Measurements from ENCODE around the gene ANKRD30A. TPM values are rescaled to one million over a fixed set of nuclear protein-coding genes. Genes with fewer than 3 reads are reported as not detected.
"Not testable (repeated sequence)": the region's sequence is repeated elsewhere in the genome, so short reads cannot be mapped to it uniquely, and the experiment has no call there.

The ANKRD30A gene
- total RNA-seq = not detected
- not detected for polyA plus RNA-seq
- long read RNA-seq, donor 1 = 0 reads
- long read RNA-seq, donor 2 = 0 reads
- long read RNA-seq, donor 3 = 0 reads

GRCh38 chr10:37125191-37125732 is at the start of gene ANKRD30A:
ANKRD30A (plus strand) TSS chr10:37125598; CDS start chr10:37125788, 190 bp downstream.
- TF ChIP-seq EP300 (IDR thresholded peaks at IDR 0.05) = no peak
- no peak for TF ChIP-seq POLR2A (IDR thresholded peaks at IDR 0.05)
- no peak for TF ChIP-seq CTCF (IDR thresholded peaks at IDR 0.05)
- intact Hi-C loops (cut with DNase I) = no loop called here
- no peak within 1 kb of the TSS for H3K4me3 ChIP-seq
- no peak for DNase-seq
- 90 to 92% (median 91%) methylated on average over 39 of the region's 39 CpGs for WGBS, 3 donors
- no peaks in the 10 kb centered on the region for H3K4me1 ChIP-seq (ENCODE audit: insufficient read depth)
- H3K36me3 ChIP-seq = no peaks in the 10 kb centered on the region
- no peaks in the 10 kb centered on the region for H3K27me3 ChIP-seq
- no peaks in the 10 kb centered on the region for H3K9me3 ChIP-seq
- H3K27ac ChIP-seq = no peak within 1 kb of the TSS

GRCh38 chr10:37076083-37076482 is 49.3 kb upstream of the ANKRD30A start:
- DNase-seq; H3K36me3 ChIP-seq; H3K4me3 ChIP-seq; H3K27me3 ChIP-seq; intact Hi-C loops (cut with DNase I); H3K9me3 ChIP-seq; H3K4me1 ChIP-seq (ENCODE audit: insufficient read depth); H3K27ac ChIP-seq: not testable (repeated sequence)
- WGBS, 3 donors = 83 to 93% (median 86%) methylated on average over 10 of the region's 10 CpGs

GRCh38 chr10:37095792-37096573 is 29.4 kb upstream of the ANKRD30A start:
- Histone ChIP-seq H3K9me3 (no peaks in the 10 kb centered on the region), H3K4me1 (ENCODE audit: insufficient read depth) (no peaks in the 10 kb centered on the region), H3K4me3 (no peak overlapping the region), H3K27ac (no peak overlapping the region), H3K27me3 (no peaks in the 10 kb centered on the region), H3K36me3 (no peaks in the 10 kb centered on the region)
- 6 to 13% (median 9%) methylated on average over 3 of the region's 3 CpGs for WGBS, 3 donors
- no peak for TF ChIP-seq CTCF (IDR thresholded peaks at IDR 0.05)
- no peak for TF ChIP-seq EP300 (IDR thresholded peaks at IDR 0.05)
- no peak for TF ChIP-seq POLR2A (IDR thresholded peaks at IDR 0.05)
- no peak for DNase-seq
- intact Hi-C loops (cut with DNase I) = no loop called here

GRCh38 chr10:37101261-37101660 is 24.1 kb upstream of the ANKRD30A start:
- TF ChIP-seq POLR2A (IDR thresholded peaks at IDR 0.05) (no peak), CTCF (IDR thresholded peaks at IDR 0.05) (no peak), EP300 (IDR thresholded peaks at IDR 0.05) (no peak)
- Histone ChIP-seq H3K36me3 (no peaks in the 10 kb centered on the region), H3K27ac (no peak overlapping the region), H3K9me3 (no peaks in the 10 kb centered on the region), H3K4me3 (no peak overlapping the region), H3K4me1 (ENCODE audit: insufficient read depth) (no peaks in the 10 kb centered on the region), H3K27me3 (no peaks in the 10 kb centered on the region)
- intact Hi-C loops (cut with DNase I) = no loop called here
- DNase-seq = no peak
- WGBS, 3 donors = 65 to 76% (median 70%) methylated on average over 3 of the region's 3 CpGs

- Histone ChIP-seq H3K27me3 (no peaks in the 10 kb centered on the region), H3K36me3 (no peaks in the 10 kb centered on the region), H3K9me3 (no peaks in the 10 kb centered on the region), H3K27ac (no peak overlapping the region), H3K4me1 (ENCODE audit: insufficient read depth) (no peaks in the 10 kb centered on the region), H3K4me3 (no peak overlapping the region)
- no peak for TF ChIP-seq POLR2A (IDR thresholded peaks at IDR 0.05)
- TF ChIP-seq CTCF (IDR thresholded peaks at IDR 0.05) = no peak
- no peak for TF ChIP-seq EP300 (IDR thresholded peaks at IDR 0.05)
- 56 to 82% (median 61%) methylated on average over 1 of the region's 1 CpG for WGBS, 3 donors
- intact Hi-C loops (cut with DNase I) = no loop called here
- no peak for DNase-seq
Observed at GRCh38 chr10:37109000-37109399, 16.4 kb upstream of the ANKRD30A start.

Data from ovary (tissue), 10 donors.